Activated B cell treated with CpG ODN at 0.5 μM for 24 hours (primary cell): Measurements from ENCODE around the gene HS3ST6. TPM values are rescaled to one million over a fixed set of nuclear protein-coding genes. Genes with fewer than 3 reads are reported as not detected.

Experiments
- ATAC-seq: fragments of 200-7000 bp; cut with Tn5 transposase; one replicate; pipeline ENCODE4 v1.10.0; 2021; ENCODE audit warnings: low read depth, mild to moderate bottlenecking, moderate library complexity
- CTCF ChIA-PET: fragments of 350-600 bp; sonication (Branson Sonifier 250); formaldehyde crosslinking; loops from one replicate; lab custom pipeline; 2021; ENCODE audit warnings: antibody characterized with exemption; lab: Charles Lee
- POLR2A ChIA-PET: fragments of 350-600 bp; sonication (Branson Sonifier 250); formaldehyde crosslinking; loops from one replicate; lab custom pipeline; 2021; ENCODE audit warnings: antibody characterized with exemption; lab: Charles Lee
- DNase-seq: peaks from one replicate; pipeline ENCODE4 v3.0.0; 2022
- H3K27ac Mint-ChIP-seq: one replicate; pipeline ENCODE4 v1.8.0; 2020; ENCODE audit warnings: mixed read lengths
- H3K27me3 Mint-ChIP-seq: one replicate; pipeline ENCODE4 v1.8.0; 2021; ENCODE audit warnings: mixed read lengths
- H3K36me3 Mint-ChIP-seq: one replicate; pipeline ENCODE4 v1.8.0; 2021; ENCODE audit warnings: low read depth, mixed read lengths
- H3K4me1 Mint-ChIP-seq: one replicate; pipeline ENCODE4 v1.8.0; 2021; ENCODE audit warnings: mixed read lengths
- H3K4me3 Mint-ChIP-seq: one replicate; pipeline ENCODE4 v1.8.0; 2020; ENCODE audit warnings: mild to moderate bottlenecking, mixed read lengths
- H3K9me3 Mint-ChIP-seq: one replicate; pipeline ENCODE4 v1.8.0; 2020; ENCODE audit warnings: mixed read lengths
- intact Hi-C: fragments of 100-400 bp; cut with micrococcal nuclease; formaldehyde crosslinking; loops from one replicate; pipeline ENCODE4 v1.15.1; 2024
- total RNA-seq: library from RNA; stranded (reverse); gene quantifications from 2 replicates; pipeline ENCODE4 v1.2.3, GENCODE V29; 2022
- TF ChIP-seq, protein P1 (sequence below): fragments of 200-600 bp; IDR thresholded peaks from one replicate; pipeline ENCODE4 v1.8.0; 2022; ENCODE audit warnings: antibody characterized with exemption, mild to moderate bottlenecking

Gene HS3ST6
- total RNA-seq, 1 donor from 2014 or later, result not detected

DNA sequence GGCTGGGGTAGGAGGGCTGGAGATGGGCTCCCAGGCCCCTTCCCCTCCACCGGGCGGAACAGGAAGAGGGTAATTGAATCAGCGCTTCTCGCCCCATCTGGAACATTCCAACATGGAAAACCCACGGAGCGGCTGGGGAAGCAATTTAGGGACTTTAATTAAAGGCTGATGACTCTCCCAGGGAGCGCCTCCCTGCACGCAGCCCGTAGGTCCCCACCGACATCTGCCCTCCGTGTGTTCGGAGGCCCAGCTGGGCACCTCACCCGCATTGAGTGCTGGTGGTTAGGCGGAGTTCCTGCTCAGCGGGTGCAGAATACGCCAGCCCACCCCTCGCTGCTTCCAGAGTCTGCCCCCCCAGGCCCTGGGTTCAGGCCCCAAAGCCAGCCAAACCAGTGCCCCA is 10.0 kb downstream of the HS3ST6 start:
- Mint-ChIP-seq H3K27me3 (peaks cover 11% of the 10 kb centered on the region), H3K27ac (no peak overlapping the region), H3K4me3 (no peak overlapping the region), H3K36me3 (no peaks in the 10 kb centered on the region), H3K9me3 (no peaks in the 10 kb centered on the region), H3K4me1 (no peaks in the 10 kb centered on the region)
- ChIA-PET CTCF (no interaction called here), POLR2A (no interaction called here)
- no peak for ATAC-seq
- TF ChIP-seq, protein P1, sequence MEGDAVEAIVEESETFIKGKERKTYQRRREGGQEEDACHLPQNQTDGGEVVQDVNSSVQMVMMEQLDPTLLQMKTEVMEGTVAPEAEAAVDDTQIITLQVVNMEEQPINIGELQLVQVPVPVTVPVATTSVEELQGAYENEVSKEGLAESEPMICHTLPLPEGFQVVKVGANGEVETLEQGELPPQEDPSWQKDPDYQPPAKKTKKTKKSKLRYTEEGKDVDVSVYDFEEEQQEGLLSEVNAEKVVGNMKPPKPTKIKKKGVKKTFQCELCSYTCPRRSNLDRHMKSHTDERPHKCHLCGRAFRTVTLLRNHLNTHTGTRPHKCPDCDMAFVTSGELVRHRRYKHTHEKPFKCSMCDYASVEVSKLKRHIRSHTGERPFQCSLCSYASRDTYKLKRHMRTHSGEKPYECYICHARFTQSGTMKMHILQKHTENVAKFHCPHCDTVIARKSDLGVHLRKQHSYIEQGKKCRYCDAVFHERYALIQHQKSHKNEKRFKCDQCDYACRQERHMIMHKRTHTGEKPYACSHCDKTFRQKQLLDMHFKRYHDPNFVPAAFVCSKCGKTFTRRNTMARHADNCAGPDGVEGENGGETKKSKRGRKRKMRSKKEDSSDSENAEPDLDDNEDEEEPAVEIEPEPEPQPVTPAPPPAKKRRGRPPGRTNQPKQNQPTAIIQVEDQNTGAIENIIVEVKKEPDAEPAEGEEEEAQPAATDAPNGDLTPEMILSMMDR, result no peak
- no peak for DNase-seq
- intact Hi-C loops, result no loop called here

DNA sequence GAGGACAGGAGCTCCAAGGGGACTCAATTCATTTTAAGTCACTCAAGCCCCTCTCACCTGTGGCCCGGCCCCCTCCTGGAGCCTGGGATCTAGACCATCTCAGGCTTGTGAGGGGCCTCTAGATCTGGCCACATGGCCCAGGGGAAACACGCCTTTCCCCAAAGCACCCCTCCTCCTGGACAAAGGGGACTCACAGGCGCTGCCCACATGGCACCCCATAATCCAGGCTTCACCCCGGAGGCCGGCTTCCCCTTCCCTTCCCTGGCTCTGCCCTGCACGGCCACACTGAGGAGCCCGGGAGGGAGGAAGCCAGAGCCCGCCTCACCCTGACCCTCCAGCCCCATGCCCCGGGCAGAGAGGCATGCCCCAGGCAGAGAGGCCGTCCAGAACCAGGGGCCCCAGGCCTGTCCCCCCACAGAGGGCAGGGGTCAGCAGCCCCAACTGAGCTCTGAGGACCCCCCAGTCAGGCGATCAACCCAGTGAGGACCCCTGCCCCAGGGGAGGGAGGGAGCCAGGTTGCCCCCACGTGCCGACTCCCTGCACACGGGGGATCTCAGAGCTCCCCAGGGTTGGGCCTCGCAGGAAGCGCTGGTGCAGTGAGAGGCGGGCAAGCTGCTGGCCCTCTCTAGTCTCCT is 10.9 kb downstream of the HS3ST6 start:
- H3K27me3 Mint-ChIP-seq, result peaks cover 11% of the 10 kb centered on the region
- ChIA-PET POLR2A (no interaction called here), CTCF (no interaction called here)
- TF ChIP-seq, protein P1, result no peak
- no peak overlapping the region for H3K27ac Mint-ChIP-seq
- H3K4me3 Mint-ChIP-seq, result no peak overlapping the region
- intact Hi-C loops, result no loop called here
- no peaks in the 10 kb centered on the region for H3K4me1 Mint-ChIP-seq
- no peak for DNase-seq
- H3K36me3 Mint-ChIP-seq, result no peaks in the 10 kb centered on the region
- ATAC-seq, result no peak
- H3K9me3 Mint-ChIP-seq, result no peaks in the 10 kb centered on the region

- CTCF ChIA-PET, result no interaction called here
- DNase-seq, result no peak
Observed at GRCh38 chr16:1906846-1907165, 11.4 kb downstream of the HS3ST6 start.

DNA sequence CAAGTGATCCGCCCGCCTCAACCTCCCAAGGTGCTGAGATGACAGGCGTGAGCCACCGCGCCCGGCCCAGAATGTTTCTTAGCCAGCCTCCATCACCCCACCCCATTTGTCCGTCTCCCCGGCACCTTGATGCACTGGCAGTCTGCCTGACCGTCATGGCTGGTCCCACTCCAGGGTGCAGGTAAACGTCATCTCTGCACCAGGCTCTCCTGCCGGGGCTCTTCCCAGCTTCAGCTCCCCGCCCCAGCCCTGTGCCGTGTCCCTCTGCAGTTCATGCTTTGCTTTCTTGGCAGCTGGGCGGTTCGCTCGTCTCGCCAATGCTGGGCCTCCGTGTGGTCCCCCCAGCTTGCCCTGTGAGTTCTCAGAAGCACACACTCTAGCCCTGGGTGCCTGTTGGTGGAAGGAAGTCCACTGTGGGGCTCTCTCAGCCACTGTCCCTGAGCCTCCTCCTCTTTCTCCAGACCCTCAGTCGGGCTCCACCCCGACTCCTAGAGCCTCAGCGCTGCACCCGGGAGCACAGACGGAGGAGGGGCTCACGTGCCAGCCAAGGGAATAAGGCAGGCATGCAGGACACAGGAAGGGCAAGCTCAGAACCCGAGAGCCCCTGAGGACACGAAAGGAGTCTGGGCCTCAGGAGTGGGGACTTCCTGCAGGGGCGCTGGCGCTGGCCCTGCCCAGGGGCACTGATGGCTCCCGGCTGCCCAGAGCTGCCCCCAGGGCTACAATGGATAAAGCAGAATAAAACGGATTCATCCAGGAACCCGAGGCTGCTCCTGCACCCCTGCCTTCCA is 12.0 kb downstream of the HS3ST6 start:
- TF ChIP-seq, protein P1, result no peak
- Mint-ChIP-seq H3K36me3 (no peaks in the 10 kb centered on the region), H3K27me3 (peaks cover 11% of the 10 kb centered on the region), H3K27ac (no peak overlapping the region), H3K4me1 (no peaks in the 10 kb centered on the region), H3K9me3 (no peaks in the 10 kb centered on the region), H3K4me3 (no peak overlapping the region)
- intact Hi-C loops, result no loop called here
- POLR2A ChIA-PET, result no interaction called here
- ATAC-seq (no peak), DNase-seq (no peak)
- CTCF ChIA-PET, result no interaction called here

More at GRCh38 chr16:1906846-1907165, 11.4 kb downstream of the HS3ST6 start:
- H3K4me1 Mint-ChIP-seq, result no peaks in the 10 kb centered on the region
- intact Hi-C loops, result no loop called here
- POLR2A ChIA-PET, result no interaction called here
- H3K27ac Mint-ChIP-seq, result no peak overlapping the region
- H3K27me3 Mint-ChIP-seq, result peaks cover 11% of the 10 kb centered on the region
- H3K36me3 Mint-ChIP-seq, result no peaks in the 10 kb centered on the region
- TF ChIP-seq, protein P1, result no peak
- no peak overlapping the region for H3K4me3 Mint-ChIP-seq
- no peak for ATAC-seq
- no peaks in the 10 kb centered on the region for H3K9me3 Mint-ChIP-seq
